SJSA1 (cell line): ENCODE measurements around the gene HSPA1L. TPM values are rescaled to one million over a fixed set of nuclear protein-coding genes. Genes with fewer than 3 reads are reported as not detected.
"Not testable (repeated sequence)": the region's sequence is repeated elsewhere in the genome, so short reads cannot be mapped to it uniquely, and the experiment has no call there.

Experiments used
- DNase-seq, 2 experiments: peaks; one replicate each; pipeline ENCODE4 v3.0.0-alpha.2; 2015 to 2020; ENCODE audit warnings: low spot score in 2 of 2, low read depth in 1 of 2
- H3K27ac ChIP-seq: fragments of 250-450 bp; sonication (Bioruptor Pico); 2 replicates; pipeline ENCODE4 v1.5.1; 2020; ENCODE audit warnings: mild to moderate bottlenecking, moderate library complexity
- H3K27me3 ChIP-seq: fragments of 250-450 bp; sonication (Bioruptor Pico); replicated peaks from 2 replicates; pipeline ENCODE4 v1.5.1; 2020; ENCODE audit warnings: mild to moderate bottlenecking, moderate library complexity
- H3K36me3 ChIP-seq: fragments of 250-450 bp; sonication (Bioruptor Pico); 2 replicates; pipeline ENCODE4 v1.5.1; 2020; ENCODE audit warnings: mild to moderate bottlenecking
- H3K4me1 ChIP-seq: fragments of 250-450 bp; sonication (Bioruptor Pico); replicated peaks from 2 replicates; pipeline ENCODE4 v1.6.1; 2021; ENCODE audit warnings: mild to moderate bottlenecking
- H3K4me3 ChIP-seq: fragments of 250-450 bp; sonication (Bioruptor Pico); 2 replicates; pipeline ENCODE4 v1.5.1; 2020; ENCODE audit warnings: mild to moderate bottlenecking
- H3K9me3 ChIP-seq: fragments of 250-450 bp; sonication (Bioruptor Pico); replicated peaks from 2 replicates; pipeline ENCODE4 v1.5.1; 2020; ENCODE audit warnings: mild to moderate bottlenecking
- total RNA-seq: library from RNA; depleted of rRNA; stranded (reverse); fragments of >200 nt; shearing (Covaris generic); gene quantifications from 2 replicates; pipeline ENCODE4 v1.2.3, GENCODE V29; 2014

The HSPA1L gene
- total RNA-seq, 1 experiment from 2014 or later = 0.87 TPM

GRCh38 chr6:31850765-31851484 is 35.8 kb upstream of the HSPA1L start:
- Histone ChIP-seq H3K36me3 (no peaks in the 10 kb centered on the region), H3K9me3 (no peaks in the 10 kb centered on the region), H3K4me1 (no peaks in the 10 kb centered on the region), H3K27me3 (no peaks in the 10 kb centered on the region), H3K27ac (no peak overlapping the region), H3K4me3 (no peak overlapping the region)
- no peak for DNase-seq

GRCh38 chr6:31847276-31847978 is 32.3 kb upstream of the HSPA1L start:
- Histone ChIP-seq H3K4me3 (no peak overlapping the region), H3K27ac (no peak overlapping the region), H3K9me3 (no peaks in the 10 kb centered on the region), H3K4me1 (no peaks in the 10 kb centered on the region), H3K36me3 (no peaks in the 10 kb centered on the region), H3K27me3 (no peaks in the 10 kb centered on the region)
- DNase-seq = no peak

- Histone ChIP-seq H3K9me3 (no peaks in the 10 kb centered on the region), H3K4me1 (no peaks in the 10 kb centered on the region; the same call in 1 of the 2 replicates), H3K27ac (no peak overlapping the region), H3K27me3 (no peaks in the 10 kb centered on the region), H3K36me3 (peaks cover 25% of the 10 kb centered on the region), H3K4me3 (no peak overlapping the region)
- no peak for DNase-seq
Measured at GRCh38 chr6:31844507-31844906, 29.4 kb upstream of the HSPA1L start.

GRCh38 chr6:31842053-31842452 is 27.0 kb upstream of the HSPA1L start:
- H3K9me3 ChIP-seq = no peaks in the 10 kb centered on the region
- no peak for DNase-seq
- peaks cover 50% of the 10 kb centered on the region for H3K36me3 ChIP-seq
- no peak overlapping the region for H3K4me3 ChIP-seq
- peaks cover 17% of the 10 kb centered on the region for H3K4me1 ChIP-seq
- H3K27ac ChIP-seq = no peak overlapping the region
- no peaks in the 10 kb centered on the region for H3K27me3 ChIP-seq

- DNase-seq = not testable (repeated sequence)
- peaks cover 29% of the 10 kb centered on the region for H3K4me1 ChIP-seq
Measured at GRCh38 chr6:31839779-31840126, 24.7 kb upstream of the HSPA1L start.

GRCh38 chr6:31838968-31839367 is 23.9 kb upstream of the HSPA1L start:
- peaks cover 73% of the 10 kb centered on the region for H3K36me3 ChIP-seq
- H3K4me1 ChIP-seq = peaks cover 33% of the 10 kb centered on the region
- no peak overlapping the region for H3K4me3 ChIP-seq
- H3K27me3 ChIP-seq = no peaks in the 10 kb centered on the region
- no peak for DNase-seq
- no peaks in the 10 kb centered on the region for H3K9me3 ChIP-seq
- no peak overlapping the region for H3K27ac ChIP-seq

More at GRCh38 chr6:31839779-31840126, 24.7 kb upstream of the HSPA1L start:
- H3K27ac ChIP-seq, H3K4me3 ChIP-seq, H3K9me3 ChIP-seq, H3K27me3 ChIP-seq: not testable (repeated sequence)
- peaks cover 73% of the 10 kb centered on the region for H3K36me3 ChIP-seq

GRCh38 chr6:31838114-31838553 is 23.1 kb upstream of the HSPA1L start:
- not testable (repeated sequence) for H3K27me3 ChIP-seq, DNase-seq, H3K27ac ChIP-seq, H3K9me3 ChIP-seq
- H3K4me1 ChIP-seq = peaks cover 34% of the 10 kb centered on the region
- H3K4me3 ChIP-seq = peak overlapping the region; percentile 74
- H3K36me3 ChIP-seq = peaks cover 73% of the 10 kb centered on the region

GRCh38 chr6:31837369-31838113 is 22.5 kb upstream of the HSPA1L start:
- Histone ChIP-seq H3K4me1 (peaks cover 34% of the 10 kb centered on the region), H3K36me3 (peaks cover 73% of the 10 kb centered on the region), H3K9me3 (no peaks in the 10 kb centered on the region), H3K27ac (peak overlapping the region; percentile 1; the same call in 1 of the 2 replicates), H3K4me3 (peak overlapping the region; percentile 74), H3K27me3 (no peaks in the 10 kb centered on the region)
- no peak for DNase-seq

GRCh38 chr6:31836474-31837368 is 21.6 kb upstream of the HSPA1L start:
- Histone ChIP-seq H3K9me3 (no peaks in the 10 kb centered on the region), H3K36me3 (peaks cover 70% of the 10 kb centered on the region), H3K27me3 (no peaks in the 10 kb centered on the region), H3K4me1 (peaks cover 34% of the 10 kb centered on the region), H3K27ac (peak overlapping the region; percentile 21; the same call in 1 of the 2 replicates), H3K4me3 (peak overlapping the region; percentile 74)
- DNase-seq = peak in 1 of 2 experiments; percentile 38

GRCh38 chr6:31836047-31836473 is 21.0 kb upstream of the HSPA1L start:
- Histone ChIP-seq H3K9me3 (no peaks in the 10 kb centered on the region), H3K27ac (0 out of 2 replicates have a peak overlapping the region, but pooled peaks have one; percentile 21), H3K27me3 (no peaks in the 10 kb centered on the region), H3K4me3 (peak overlapping the region; percentile 74), H3K4me1 (peaks cover 34% of the 10 kb centered on the region), H3K36me3 (peaks cover 67% of the 10 kb centered on the region)
- DNase-seq = peak in 1 of 2 experiments; percentile 30

GRCh38 chr6:31834367-31835250 is 19.5 kb upstream of the HSPA1L start:
- H3K27ac ChIP-seq = peak overlapping the region; percentile 99
- peaks cover 38% of the 10 kb centered on the region for H3K4me1 ChIP-seq
- H3K9me3 ChIP-seq = no peaks in the 10 kb centered on the region
- no peaks in the 10 kb centered on the region for H3K27me3 ChIP-seq
- H3K36me3 ChIP-seq = peaks cover 55% of the 10 kb centered on the region
- peak; percentile 90 to 96 for DNase-seq
- peak overlapping the region; percentile 74 for H3K4me3 ChIP-seq
